HK-2 (cell line): ENCODE results near the gene DNAJC30.
"Not testable (repeated sequence)": the region's sequence is repeated elsewhere in the genome, so short reads cannot be mapped to it uniquely, and the experiment has no call there.

ENCODE experiments used
- DNase-seq: peaks from one replicate; pipeline ENCODE4 v3.0.0-alpha.2; 2018; ENCODE audit not compliant: unreplicated experiment

DNAJC30 gene

DNA sequence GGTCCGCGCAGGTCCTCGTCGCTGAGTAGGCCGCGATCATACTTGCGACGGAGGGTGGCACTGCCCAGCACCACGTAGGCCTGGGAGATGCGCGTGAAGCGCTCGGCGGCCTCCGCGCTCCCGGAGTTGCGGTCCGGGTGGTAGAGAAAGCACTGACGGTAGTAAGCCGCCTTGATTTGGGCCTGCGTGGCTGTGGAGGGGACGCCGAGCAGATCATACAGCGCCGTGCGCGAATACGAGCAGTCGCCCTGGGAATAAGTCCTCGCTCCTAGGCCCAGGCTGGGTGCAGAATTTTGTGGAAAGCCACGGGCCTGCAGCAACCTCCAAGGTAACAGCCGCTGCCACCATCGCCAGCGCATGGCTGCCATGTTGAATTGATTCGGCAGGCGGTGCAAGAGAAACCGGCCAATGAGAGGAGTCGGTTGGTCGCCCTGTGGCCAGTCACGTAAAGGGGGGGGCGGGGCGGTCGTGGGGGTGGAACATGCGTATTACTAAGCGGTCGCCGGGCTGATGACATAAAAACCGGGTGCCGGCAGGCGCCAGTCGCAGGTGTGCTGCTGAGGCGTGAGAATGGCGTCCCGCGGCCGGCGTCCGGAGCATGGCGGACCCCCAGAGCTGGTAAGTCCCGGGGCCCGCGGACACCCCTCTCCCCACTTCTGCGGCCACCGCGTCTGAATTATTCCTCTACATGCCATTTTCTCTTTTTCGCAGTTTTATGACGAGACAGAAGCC, at the start of gene DNAJC30, which contains the start of gene BUD23:
Gene DNAJC30 (minus strand): TSS at position 398 of the 732 bp plus-strand sequence. CDS start 30 bp downstream, at position 368.
Gene BUD23 (plus strand): TSS at position 542 of the 732 bp plus-strand sequence. CDS start 29 bp downstream, at position 571.
- peak; percentile 99 for DNase-seq

DNA sequence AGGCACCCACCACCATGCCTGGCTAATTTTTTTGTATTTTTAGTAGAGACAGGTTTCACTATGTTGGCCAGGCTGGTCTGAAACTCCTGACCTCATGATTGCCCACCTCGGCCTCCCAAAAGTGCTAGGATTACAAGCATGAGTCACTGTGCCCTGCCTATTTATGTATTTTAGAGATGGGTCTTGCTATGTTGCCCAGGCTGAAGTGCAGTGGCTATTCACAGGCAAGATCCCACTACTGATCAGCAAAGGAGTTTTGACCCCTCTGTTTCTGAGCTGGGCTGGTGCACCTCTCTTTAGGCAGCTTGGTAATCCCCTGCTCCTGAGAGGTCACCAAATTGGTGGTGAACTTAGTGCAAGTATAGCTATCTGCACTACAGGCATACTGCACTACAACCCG, 49.1 kb upstream of the DNAJC30 start:
- DNase-seq, result no peak

DNA sequence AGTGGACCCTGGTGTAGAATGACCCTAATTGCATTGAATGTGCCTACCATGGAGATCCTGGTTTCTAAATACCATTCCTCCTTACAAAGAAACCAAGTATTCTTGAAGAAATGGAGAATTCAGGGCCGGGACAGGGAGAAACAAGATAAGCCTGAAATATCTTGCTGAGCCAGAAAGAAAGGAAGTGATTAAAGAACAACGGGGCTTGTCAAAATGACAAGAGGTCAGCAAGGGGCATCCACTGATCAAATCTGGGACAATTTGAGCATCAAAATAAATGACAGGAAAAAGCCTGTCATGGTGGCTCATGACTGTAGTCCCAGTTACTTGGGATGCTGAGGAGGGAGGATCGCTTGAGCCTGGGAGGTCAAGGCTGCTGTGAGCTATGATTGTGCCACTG, 47.2 kb upstream of the DNAJC30 start:
- DNase-seq, result no peak

DNA sequence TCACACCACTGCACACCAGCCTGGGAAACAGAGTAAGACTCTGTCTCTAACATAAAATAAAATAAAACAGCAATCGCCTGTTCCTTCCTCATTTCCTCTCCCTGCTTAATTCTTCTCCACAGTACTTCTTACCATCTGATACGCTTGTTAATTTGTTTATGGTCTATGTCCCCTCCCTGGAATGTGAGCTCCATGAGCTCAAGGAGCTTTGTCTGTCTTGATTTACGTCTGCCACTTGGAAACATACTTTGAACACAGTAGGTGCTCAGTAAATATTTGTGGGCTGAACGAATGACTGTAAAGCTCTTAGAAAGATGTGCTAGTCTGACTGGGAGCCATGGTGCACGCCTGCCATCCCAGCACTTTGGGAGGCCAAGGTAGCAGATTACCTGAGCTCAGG, 45.3 kb upstream of the DNAJC30 start:
- no peak for DNase-seq

DNA sequence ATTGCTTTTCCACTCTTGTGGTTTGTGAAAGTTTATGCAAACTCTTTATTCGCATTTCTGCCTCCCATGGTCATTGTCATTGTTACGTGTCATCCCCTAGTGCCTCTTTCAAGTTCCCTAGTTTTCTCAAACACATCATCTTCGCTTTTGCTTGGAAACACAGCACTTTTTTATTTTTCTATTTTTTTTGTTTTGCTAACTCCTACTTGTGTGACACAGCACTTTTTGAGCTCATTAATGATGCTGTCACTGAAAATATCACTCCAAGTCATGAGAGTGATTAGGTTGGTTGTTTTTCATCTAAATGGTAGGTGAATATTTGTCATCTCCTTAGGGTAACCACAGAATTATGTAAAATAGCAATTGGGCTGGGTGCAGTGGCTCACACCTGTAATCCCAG, 44.7 kb upstream of the DNAJC30 start:
- DNase-seq, result no peak

DNA sequence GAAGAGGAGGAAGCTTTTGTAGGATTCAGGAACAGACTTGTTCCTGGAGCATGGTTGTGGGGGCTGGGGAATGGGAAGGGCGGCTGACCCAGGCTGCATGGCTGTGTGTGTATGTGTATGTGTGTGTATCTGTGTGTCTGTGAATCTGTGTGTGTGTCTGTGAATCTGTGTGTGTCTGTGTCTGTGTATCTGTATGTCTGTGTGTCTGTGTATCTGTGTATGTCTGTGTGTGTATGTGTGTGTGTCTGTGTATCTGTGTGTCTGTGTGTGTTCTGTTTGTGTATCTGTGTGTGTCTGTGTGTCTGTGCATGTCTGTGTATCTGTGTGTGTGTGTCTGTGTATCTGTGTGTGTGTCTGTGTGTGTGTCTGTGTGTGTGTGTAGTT, 42.8 kb upstream of the DNAJC30 start:
- no peak for DNase-seq

DNA sequence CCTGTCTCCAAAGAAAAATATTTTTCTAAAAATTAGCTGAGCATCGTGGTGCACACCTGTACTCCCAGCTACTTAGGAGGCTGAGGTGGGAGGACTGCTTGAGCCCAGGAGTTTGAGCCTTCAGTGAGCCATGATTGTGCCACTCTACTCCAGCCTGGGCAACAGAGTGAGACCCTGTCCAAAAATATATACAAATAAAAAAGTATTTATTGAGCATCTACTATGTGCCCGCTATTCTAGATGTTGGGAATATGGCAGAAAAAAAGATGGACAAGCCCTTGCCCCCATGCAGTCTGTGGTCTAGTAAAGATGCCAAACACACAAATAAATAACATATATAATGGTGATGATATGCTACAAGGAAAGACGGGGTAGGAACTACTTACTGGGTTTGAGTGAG, 40.6 kb upstream of the DNAJC30 start:
- no peak for DNase-seq

DNA sequence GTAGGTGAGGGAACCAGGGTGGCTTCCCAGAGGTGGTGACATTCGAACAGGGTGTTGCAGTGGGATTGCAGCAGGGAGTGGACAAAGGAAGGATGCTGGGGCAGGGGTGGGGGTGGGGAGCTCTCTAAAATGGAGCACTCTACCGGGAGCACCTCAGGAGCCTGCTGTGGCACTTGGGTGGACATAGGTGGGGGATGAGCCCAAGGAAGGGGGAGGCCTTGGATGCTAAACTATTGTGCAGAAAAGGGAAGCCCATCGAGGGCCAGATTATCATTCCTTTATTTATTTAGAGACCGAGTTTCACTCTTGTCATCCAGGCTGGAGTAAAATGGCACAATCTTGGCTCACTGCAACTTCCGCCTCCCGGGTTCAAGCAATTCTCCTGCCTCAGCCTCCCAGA, 39.5 kb upstream of the DNAJC30 start:
- no peak for DNase-seq

DNA sequence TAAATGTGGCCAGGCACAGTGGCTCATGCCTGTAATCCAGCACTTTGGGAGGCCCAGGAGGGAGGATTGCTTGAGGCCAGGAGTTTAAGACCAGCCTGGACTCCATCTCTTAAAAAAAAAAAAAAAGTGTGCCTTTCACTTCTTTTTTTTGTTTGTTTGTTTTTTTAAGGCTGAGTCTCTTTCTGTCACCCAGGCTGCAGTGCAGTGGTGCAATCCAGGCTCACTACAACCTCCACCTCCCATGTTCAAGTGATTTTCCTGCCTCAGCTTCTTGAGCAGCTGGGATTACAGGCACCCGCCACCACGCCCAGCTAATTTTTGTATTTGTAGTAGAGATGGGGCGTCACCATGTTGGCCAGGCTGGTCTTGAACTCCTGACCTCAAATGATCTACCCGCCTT, 38.9 kb upstream of the DNAJC30 start:
- not testable (repeated sequence) for DNase-seq

DNA sequence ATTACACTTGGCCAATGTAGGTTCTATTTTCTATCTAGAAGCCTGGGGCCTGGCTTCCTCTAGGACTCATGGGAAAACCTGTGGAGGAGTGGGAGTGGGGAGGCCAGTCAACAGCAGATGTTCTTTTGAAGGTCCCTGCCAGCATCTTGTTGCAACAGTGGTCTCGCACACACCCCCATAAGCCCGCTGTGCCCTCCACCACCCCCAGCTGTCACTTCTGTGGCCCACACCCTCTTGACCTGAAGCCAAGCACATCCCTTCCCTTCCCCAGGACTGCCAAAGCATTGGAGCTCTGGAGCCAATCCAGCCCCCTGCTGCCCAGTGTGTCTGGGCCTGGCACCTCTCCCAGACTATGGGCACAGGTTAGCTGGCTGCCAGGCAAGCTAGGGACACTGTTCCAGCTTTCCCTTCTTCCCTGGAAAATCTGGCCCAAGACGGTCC, 38.1 kb upstream of the DNAJC30 start:
- no peak for DNase-seq

DNA sequence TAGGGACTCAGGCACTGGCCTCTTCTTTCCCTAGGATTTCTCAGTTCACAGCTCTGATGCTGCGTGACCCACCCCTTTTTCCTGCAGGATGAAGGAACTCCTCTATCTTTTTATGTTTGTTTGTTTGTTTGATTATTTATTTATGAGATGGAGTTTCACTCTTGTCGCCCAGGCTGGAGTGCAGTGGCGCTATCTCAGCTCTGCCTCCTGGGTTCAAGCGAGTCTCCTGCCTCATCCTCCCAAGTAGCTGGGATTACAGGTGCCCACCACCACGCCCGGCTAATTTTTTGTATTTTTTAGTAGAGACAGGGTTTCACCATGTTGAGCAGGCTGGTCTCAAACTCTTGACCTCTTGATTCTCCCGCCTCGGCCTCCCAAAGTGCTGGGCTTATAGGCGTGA, 37.2 kb upstream of the DNAJC30 start:
- DNase-seq, result not testable (repeated sequence)

DNA sequence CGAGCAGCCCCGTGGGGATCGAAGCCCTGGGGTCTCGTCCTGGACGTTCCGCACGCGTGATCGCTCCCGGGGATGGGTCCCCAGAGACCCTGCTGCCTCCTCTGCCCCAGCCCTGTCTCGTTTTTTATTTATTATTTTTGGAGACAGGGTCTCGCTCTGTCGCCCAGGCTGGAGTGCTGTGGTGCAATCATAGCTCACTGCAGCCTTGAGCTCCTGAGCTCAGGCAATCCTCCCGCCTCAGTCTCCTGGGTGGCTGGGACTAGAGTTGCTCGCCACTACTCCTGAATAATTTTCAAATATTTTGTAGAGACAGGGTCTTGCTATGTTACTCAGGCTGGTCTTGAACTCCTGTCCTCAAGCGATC, 36.5 kb upstream of the DNAJC30 start:
- no peak for DNase-seq

DNA sequence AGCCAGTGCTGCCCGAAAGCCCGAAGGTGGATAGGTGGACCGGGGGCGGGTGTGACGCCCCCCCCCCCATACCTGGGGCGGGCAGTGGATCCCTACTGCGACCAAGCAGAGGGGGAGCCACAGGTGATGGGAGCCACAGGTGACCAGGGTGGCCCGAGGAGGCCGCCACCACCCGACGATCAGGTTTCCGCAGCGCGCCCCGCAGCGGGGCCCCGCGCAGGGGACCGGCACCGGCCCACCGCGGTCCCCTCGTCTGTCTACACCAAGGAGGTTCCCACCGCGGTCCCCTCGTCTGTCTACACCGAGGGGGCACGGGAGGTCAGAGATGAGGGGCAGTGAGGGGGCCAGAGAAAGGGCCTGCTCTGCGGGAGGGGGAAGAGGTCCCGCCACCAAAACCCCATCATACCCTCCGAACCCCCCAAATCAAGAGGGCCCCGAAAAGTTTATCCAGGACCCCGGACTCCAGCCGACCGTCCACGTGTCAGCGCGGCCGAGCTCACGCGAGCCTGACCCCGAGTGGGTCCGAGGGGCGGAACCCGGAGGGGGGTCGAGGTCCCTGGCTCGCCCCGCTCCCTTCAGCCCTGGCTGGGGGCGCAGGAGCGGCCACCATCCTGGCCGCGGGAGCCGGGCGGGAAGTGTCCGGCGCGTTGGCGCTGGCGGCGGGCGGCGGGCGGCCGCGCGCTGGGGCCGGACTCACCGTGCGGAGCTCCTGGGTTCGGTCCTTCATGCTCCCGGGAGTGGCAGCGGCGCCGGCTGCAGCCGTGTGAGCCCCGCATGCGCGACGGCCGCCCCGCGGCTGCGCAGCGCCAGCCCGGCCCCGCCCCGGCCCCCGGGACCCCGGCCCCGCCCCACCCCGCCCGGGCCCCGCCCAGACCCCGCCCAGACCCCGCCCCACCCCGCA, 35.9 kb upstream of the DNAJC30 start, which contains the start of gene STX1A:
Gene STX1A (minus strand): TSS at position 765 of the 901 bp plus-strand sequence. CDS start 38 bp downstream, at position 727.
- peak; percentile 76 for DNase-seq

DNA sequence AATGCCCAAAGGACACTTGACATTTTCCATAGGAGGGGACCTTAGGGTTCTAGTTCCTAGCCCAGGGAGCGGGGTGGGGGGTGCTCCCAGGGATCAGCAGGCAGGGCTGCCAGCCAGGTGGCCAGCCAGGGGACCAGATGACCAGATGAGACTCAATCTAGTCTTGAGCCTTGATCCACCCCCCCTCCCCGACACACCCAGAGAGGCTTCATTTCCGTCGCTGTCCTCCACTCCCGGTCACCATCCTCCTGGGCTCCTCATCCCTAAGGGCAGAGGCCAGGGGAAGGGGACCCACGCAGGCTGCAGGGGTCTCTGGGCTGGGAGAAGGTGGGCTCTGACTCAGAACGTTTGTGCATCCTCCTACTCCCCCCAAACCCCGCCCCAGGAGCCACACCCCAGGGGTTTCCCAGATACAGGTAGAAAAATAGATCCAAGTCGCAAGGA, 35.2 kb upstream of the DNAJC30 start:
- no peak for DNase-seq

DNA sequence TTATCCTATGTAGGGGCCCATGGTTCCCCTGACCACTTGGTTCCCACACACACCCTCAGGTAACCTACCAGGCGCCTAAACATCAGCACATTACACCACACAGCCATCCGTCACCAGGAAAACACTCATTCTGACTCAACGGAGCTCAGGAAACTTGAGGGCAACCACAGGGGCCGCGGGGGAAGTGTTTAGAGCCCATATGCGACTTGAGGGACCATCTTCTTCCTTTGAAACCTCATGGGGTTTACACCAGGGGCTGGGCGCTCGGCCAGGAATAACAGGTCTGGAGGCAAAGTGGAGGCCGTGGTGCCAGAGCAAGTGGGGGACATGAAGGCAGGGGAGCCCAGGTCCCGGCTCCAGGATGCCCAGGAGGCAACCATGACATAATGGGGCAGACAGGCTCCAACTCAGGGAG, 34.7 kb upstream of the DNAJC30 start:
- peak; percentile 80 for DNase-seq

DNA sequence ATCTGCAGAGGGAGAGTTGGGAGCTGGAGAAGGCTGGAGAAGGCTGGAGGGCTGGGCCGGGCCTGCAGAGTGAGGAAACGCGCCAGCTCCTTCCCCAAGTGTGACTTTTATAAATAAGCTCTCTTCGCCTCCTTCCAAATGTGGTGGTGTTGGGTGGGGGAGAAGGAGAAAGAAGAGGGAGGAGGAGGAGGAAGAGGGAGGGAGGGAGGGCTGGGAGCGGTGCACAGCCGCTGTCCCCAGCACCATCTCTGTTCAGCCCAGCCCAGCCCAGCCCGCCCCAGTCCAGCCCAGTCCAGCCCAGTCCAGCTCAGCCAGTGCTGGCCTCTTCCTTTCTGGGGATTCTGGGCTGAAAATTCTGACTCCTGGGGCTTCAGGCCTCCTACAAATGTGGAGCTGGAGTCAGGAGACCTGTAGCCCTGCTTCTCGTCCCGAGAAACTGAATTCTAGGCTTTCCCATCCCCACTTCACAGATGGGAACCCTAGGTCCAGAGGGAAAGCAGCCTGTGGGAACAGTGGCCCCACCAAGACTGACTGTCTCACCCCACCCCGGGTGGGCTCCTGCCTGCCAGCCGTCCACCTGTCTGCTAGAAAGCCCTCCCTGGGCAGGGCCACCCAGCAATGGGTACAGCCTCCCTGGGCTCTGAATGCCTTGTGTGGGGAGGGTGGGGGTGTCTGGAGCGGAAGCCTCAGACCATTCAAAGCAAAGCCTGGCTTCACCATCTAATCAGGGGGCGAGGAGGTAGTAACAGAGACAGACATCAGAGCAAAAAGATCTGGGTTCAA, 34.0 kb upstream of the DNAJC30 start:
- no peak for DNase-seq

DNA sequence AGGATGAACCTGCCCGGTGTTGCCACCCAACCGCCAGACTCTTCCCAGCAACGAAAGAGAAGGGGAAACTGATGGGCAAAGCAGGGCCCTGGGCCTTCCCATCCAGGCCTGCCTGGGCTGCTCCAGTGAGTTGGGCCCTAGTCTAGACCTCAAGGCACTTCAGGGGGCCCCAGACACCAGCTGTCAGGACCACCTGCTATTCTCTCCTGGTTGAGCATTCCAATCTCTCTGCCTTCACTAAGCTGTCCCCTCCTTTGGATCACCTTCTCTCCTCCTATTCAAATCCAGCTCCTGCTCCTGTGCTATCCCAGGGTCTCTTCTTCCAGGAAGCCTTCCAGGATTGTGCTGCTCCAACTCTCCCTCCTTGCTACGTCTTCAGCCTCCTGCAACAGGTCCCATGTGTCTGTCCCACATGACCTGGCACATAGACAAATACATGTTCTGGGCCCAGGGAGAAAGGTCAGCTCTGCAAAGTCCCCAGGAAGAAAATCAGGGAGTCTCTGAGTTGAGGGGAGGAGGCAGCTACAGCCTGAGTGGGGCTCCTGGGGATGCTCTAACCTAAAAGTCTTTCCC, 33.2 kb upstream of the DNAJC30 start:
- no peak for DNase-seq

DNA sequence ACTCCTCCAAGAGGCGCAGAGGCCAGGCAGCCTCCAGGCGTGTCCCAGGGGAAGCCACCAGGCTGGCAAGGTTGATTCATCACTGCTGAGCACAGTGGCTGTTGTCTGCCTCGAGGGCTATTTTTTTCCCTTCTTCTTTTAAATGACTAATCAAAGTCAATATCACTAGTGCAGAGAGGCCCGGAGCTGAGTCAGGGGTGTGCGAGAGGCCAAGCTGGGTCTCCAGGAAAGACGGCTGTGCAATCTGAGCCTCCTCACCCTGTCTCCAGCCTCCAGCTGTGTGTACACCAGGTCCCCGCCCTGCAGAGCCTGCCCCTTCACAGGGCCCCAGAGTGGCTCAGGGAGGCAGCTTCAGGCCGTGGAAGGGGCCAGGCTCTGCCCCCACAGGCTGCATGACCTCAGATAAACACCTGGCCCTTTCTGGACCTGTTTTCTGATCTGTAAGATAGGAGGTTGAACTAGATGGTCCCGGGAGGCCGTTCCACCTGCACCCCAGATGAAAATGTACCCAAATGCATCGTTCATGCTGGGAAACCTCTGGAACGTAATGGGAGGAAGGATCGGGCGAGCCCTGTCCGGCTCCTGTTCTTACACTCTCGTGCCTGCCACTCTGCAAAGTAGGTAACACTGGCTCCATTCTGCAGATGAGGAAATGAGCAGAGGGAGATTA, 32.5 kb upstream of the DNAJC30 start:
- DNase-seq, result peak; percentile 88

DNA sequence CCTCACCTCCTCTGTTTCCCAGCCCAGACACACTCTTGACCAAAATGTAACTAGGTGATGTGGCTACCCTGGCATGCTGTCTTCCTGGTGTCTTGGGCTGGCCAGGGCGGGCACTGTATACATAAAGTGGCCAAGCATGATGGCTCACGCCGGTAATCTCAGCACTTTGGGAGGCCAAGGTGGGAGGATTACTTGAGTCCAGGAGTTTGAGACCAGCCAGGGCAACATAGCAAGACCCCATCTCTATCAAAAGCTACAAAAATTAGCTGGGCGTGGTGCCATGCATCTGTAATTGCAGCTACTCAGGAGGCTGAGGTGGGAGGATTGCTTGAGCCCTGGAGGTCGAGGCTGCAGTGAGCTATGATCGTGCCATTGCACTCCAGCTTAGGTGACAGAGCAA, 30.1 kb upstream of the DNAJC30 start:
- DNase-seq, result not testable (repeated sequence)

DNA sequence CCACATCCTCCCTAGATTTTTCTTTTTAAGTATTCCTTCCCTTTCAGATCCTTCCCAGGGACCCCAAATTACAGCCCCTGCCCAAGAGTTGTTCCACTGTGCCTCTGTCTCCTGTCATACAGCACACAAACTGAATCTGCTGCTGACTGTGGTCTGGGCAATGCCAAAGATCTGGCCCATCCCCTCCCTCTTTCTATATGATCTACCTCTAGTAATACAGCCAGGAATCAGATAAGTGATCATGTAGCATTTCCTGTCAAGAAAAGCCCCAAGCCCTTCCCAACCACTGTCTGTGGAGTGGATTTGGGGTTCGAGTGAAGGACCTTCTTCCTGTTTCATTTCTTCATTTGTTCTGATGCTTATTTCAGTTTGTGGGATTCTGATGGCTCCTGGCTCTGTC, 29.5 kb upstream of the DNAJC30 start:
- no peak for DNase-seq

DNA sequence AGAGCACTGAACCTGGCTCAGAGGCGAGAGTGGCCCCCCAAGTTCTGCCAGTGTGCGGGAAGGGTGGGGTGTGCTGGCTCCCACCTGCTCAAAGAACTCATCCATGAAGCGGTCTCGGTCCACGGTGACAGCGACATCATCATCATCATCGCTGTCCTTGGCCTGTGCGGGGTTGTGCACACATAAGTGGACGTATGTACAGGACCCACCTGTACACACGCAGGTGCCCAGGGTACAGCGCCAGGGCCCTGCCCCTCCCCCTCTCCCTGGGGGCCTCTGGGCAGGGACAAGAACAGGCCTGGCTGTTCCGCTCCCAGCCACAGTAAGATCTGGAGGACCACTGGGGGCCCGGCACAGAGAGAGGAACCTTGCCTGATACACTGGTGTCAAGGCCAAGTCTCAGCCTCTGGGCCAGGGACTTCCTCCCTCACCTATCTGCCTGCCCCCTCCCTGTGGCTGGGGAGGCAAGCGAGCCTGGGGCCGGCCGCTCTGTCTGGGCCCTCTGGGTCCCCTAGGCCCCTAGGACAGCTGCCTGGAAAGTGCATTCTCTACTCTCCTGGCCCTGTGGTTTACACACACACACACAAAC, 25.8 kb upstream of the DNAJC30 start:
- DNase-seq, result no peak
